ENCODE results near the gene CELF2. TPM values are rescaled to one million over a fixed set of nuclear protein-coding genes. Genes with fewer than 3 reads are reported as not detected.

The CELF2 gene
- total RNA-seq, 1 experiment from 2014 or later, result 21.3 TPM

GRCh38 chr10:11219431-11219830 lies 201.8 kb downstream of the CELF2 start:
- DNase-seq (ENCODE audit: low read depth), result no peak

- no peak for DNase-seq (ENCODE audit: low read depth)
Observed at GRCh38 chr10:11223081-11223480, 205.4 kb downstream of the CELF2 start.

- DNase-seq (ENCODE audit: low read depth), result no peak
Observed at GRCh38 chr10:11223507-11224140, 206.0 kb downstream of the CELF2 start.

- DNase-seq (ENCODE audit: low read depth), result no peak
Observed at GRCh38 chr10:11224321-11224720, 206.6 kb downstream of the CELF2 start.

- no peak for DNase-seq (ENCODE audit: low read depth)
Observed at GRCh38 chr10:11224792-11225416, 207.2 kb downstream of the CELF2 start.

GRCh38 chr10:11225935-11226334 lies 208.3 kb downstream of the CELF2 start:
- peak; percentile 36 for DNase-seq (ENCODE audit: low read depth)

GRCh38 chr10:11227103-11227502 lies 209.4 kb downstream of the CELF2 start:
- no peak for DNase-seq (ENCODE audit: low read depth)

GRCh38 chr10:11229893-11230292 lies 212.2 kb downstream of the CELF2 start:
- DNase-seq (ENCODE audit: low read depth), result no peak

GRCh38 chr10:11230498-11231167 lies 213.0 kb downstream of the CELF2 start:
- DNase-seq (ENCODE audit: low read depth), result no peak

- no peak for DNase-seq (ENCODE audit: low read depth)
Observed at GRCh38 chr10:11231285-11231684, 213.6 kb downstream of the CELF2 start.

- DNase-seq (ENCODE audit: low read depth), result no peak
Observed at GRCh38 chr10:11232222-11232961, 214.7 kb downstream of the CELF2 start.

GRCh38 chr10:11234857-11235531 lies 217.3 kb downstream of the CELF2 start:
- no peak for DNase-seq (ENCODE audit: low read depth)

GRCh38 chr10:11235771-11236170 lies 218.1 kb downstream of the CELF2 start:
- DNase-seq (ENCODE audit: low read depth), result no peak

GRCh38 chr10:11236234-11236633 lies 218.6 kb downstream of the CELF2 start:
- no peak for DNase-seq (ENCODE audit: low read depth)

- no peak for DNase-seq (ENCODE audit: low read depth)
Observed at GRCh38 chr10:11237571-11237970, 219.9 kb downstream of the CELF2 start.

- no peak for DNase-seq (ENCODE audit: low read depth)
Observed at GRCh38 chr10:11238893-11239292, 221.2 kb downstream of the CELF2 start.

- DNase-seq (ENCODE audit: low read depth), result no peak
Observed at GRCh38 chr10:11240641-11241040, 223.0 kb downstream of the CELF2 start.

- DNase-seq (ENCODE audit: low read depth), result peak; percentile 6
Observed at GRCh38 chr10:11242443-11243387, 225.0 kb downstream of the CELF2 start.

GRCh38 chr10:11243425-11244222 lies 226.0 kb downstream of the CELF2 start:
- DNase-seq (ENCODE audit: low read depth), result peak; percentile 3

- DNase-seq (ENCODE audit: low read depth), result no peak
Observed at GRCh38 chr10:11245095-11245479, 227.4 kb downstream of the CELF2 start.
